Measurements from ENCODE around the gene SH3GLB2. TPM values are rescaled to one million over a fixed set of nuclear protein-coding genes. Genes with fewer than 3 reads are reported as not detected.
"Not testable (repeated sequence)": the region's sequence is repeated elsewhere in the genome, so short reads cannot be mapped to it uniquely, and the experiment has no call there.

The SH3GLB2 gene
- total RNA-seq, 1 experiment from 2014 or later: 80.1 TPM

DNA sequence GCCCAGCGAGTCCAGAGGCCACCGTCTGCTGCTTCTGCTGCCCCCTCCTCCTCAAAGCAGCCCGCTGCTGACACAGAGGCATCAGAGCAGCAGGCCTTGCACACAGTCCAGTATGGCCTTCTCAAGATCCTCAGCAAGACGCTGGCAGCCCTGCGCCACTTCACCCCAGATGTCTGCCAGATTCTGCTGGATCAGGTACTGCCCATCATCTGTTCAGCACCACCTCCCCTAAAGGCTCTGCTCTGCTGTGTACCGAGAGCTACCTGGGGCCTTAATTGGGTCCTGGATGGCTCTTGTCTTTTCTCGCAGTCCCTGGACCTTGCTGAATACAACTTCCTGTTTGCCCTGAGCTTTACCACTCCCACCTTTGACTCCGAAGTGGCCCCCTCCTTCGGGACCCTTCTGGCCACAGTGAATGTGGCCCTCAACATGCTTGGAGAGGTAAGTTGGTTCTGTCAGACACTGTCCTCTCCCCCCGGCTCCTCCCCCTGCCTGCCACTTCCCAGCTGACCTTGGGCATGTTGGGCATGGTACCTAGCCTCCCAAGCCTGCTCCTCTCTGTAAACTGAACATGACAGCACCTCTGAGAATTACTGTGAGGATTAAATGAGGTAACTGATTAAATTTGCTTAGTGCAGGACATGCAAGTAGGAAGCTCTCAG is 22.7 kb downstream of the SH3GLB2 start:
- H3K36me3 ChIP-seq (replicated peaks; ENCODE audit: control insufficient read depth, insufficient read depth, low read length): peaks cover 40% of the 10 kb centered on the region
- H3K27me3 ChIP-seq (ENCODE audit: control insufficient read depth, insufficient read depth, low read length): no peaks in the 10 kb centered on the region
- no peak for DNase-seq
- H3K4me3 ChIP-seq (ENCODE audit: insufficient read depth, low read depth, low read length): no peak overlapping the region

DNA sequence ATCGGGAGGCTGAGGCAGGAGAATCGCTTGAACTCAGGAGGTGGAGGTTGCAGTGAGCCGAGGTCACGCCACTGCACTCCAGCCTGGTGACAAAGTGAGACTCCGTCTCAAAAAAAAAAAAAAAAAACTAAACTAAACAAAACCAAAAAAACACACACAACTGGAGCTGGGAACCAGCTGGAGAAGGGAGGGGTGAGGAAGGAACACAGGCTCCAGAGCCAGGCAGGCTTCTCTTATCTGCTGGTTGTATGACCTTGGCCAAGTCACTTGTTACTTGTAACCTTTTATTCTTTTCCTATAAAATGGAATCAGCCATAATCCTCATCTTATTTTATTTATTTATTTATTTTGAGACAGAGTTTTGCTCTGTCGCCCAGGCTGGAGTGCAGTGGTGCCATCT is 24.0 kb downstream of the SH3GLB2 start:
- DNase-seq; H3K27me3 ChIP-seq (ENCODE audit: control insufficient read depth, insufficient read depth, low read length); H3K4me3 ChIP-seq (ENCODE audit: insufficient read depth, low read depth, low read length): not testable (repeated sequence)
- H3K36me3 ChIP-seq (replicated peaks; ENCODE audit: control insufficient read depth, insufficient read depth, low read length): peaks cover 48% of the 10 kb centered on the region

DNA sequence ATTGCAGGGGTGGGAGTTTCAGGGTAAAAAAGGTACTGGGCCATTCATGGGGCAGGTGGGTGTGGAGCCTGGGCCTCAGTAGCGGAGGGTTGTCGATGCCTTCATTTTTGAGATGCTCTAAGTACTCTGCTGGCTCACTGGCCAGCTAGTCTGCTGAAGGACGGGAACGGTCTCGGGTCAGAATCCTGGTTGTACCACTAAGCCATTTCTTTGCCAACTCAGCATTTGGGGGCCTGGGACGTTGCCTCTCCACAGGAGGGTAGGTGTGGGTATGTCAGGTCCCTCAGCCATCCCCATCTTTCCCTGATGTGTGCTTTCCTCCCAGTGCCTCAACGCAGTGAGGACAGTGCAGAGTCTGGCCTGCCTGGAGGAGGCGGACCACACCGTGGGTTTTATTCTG is 25.1 kb downstream of the SH3GLB2 start:
- DNase-seq: no peak
- Histone ChIP-seq H3K4me3 (ENCODE audit: insufficient read depth, low read depth, low read length) (no peak overlapping the region), H3K27me3 (ENCODE audit: control insufficient read depth, insufficient read depth, low read length) (no peaks in the 10 kb centered on the region), H3K36me3 (replicated peaks; ENCODE audit: control insufficient read depth, insufficient read depth, low read length) (peaks cover 53% of the 10 kb centered on the region)

DNA sequence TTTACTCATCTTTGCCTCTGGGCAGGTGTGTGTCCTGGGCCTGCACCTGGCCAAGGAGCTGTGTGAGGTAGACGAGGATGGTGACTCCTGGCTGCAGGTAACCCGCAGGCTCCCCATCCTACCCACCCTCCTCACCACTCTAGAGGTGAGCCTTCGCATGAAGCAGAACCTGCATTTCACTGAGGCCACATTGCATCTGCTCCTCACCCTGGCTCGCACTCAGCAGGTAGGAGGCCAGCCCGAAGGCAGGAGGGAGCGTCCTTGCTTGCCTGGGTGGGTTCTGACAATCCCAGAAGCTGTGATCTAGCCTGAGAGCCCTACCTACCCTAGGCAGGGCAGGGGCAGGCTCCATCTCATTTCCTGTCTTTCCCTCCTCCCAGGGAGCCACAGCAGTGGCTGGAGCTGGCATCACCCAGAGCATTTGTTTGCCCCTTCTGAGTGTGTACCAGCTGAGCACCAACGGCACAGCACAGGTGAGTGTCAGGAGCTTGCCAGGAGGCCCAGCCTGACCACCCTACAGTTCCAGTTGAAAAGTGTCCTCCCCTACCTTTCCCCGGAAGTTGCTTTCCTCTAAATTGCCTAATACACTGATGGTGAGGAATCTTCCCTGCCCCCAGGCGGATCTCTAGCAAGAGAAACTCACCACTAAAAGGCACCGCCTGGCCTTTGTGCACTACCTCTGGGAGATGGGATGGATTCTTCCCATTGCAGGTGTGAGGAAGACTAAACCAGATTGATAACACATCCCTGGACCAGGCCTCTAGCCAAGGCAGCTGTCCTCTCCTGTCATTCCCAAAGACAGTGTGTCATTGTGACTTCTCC is 26.4 kb downstream of the SH3GLB2 start:
- H3K36me3 ChIP-seq (replicated peaks; ENCODE audit: control insufficient read depth, insufficient read depth, low read length): peaks cover 57% of the 10 kb centered on the region
- H3K27me3 ChIP-seq (ENCODE audit: control insufficient read depth, insufficient read depth, low read length): no peaks in the 10 kb centered on the region
- no peak overlapping the region for H3K4me3 ChIP-seq (ENCODE audit: insufficient read depth, low read depth, low read length)
- no peak for DNase-seq

DNA sequence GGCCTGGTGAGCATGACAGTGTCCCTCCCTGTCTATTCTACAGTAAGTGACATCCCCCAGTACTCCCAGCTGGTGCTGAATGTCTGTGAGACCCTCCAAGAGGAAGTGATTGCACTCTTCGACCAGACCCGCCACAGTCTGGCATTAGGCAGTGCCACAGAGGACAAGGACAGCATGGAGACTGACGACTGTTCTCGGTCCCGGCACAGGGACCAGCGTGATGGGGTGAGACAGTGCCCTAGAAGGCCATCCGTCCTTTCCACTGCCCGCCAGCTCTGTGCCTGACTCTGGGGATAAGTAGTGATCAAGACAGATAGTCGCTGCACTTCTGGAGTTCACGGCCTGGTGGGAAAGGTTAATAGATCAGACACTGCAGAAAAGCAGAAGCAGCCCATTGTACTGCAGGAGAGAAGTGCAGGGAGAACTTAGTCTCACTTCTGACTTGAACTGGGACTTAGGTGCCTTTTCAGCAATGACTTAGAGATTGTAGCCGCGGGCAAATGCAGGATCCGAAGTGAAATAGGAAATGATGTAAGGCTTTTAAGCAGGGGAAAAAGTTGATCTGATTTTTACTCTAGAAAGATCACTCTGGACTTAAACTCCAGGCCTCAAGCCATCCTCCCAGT is 28.4 kb downstream of the SH3GLB2 start:
- DNase-seq: no peak
- Histone ChIP-seq H3K36me3 (replicated peaks; ENCODE audit: control insufficient read depth, insufficient read depth, low read length) (peaks cover 60% of the 10 kb centered on the region), H3K4me3 (ENCODE audit: insufficient read depth, low read depth, low read length) (no peak overlapping the region), H3K27me3 (ENCODE audit: control insufficient read depth, insufficient read depth, low read length) (no peaks in the 10 kb centered on the region)

DNA sequence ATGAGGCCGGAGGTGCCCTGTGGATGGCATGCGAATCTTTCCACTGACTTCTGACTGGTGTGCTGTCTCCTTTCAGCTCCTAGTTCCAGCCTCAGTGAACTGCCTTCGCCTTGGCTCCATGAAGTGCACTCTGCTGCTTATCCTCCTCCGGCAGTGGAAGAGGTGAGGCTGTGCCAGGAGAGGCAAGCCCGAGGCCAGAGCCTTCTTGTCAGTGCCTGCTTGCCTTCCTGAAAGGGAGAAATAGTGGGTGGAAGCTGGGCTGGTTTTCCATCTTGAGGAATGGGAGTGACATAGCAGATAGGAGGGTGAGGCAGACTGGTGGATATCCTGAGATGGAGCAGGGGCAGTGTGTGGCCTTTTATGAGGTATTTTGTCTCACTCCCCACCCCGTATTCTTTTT is 29.7 kb downstream of the SH3GLB2 start:
- H3K36me3 ChIP-seq (replicated peaks; ENCODE audit: control insufficient read depth, insufficient read depth, low read length): peaks cover 71% of the 10 kb centered on the region
- no peak overlapping the region for H3K4me3 ChIP-seq (ENCODE audit: insufficient read depth, low read depth, low read length)
- no peak for DNase-seq
- no peaks in the 10 kb centered on the region for H3K27me3 ChIP-seq (ENCODE audit: control insufficient read depth, insufficient read depth, low read length)

DNA sequence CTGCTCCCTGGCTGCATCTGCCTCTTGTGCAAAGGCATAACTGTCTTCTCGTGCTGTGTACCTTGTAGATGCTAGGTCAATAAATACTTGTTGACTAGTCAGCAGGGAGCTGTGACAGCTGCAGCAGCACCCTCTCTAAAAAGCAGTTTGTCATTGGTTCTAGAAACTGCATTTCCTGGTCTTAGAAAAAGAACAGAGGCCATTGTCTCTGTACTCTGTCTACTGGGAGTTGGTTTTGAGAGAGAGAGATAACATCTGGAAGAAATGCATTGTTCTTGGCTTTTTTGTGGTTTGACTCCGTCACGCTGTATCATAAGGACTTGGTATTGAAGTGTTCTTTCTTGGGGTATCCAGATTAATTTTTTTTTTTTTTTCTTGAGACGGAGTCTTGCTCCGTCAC is 32.3 kb downstream of the SH3GLB2 start:
- Histone ChIP-seq H3K36me3 (replicated peaks; ENCODE audit: control insufficient read depth, insufficient read depth, low read length) (peaks cover 57% of the 10 kb centered on the region), H3K4me3 (ENCODE audit: insufficient read depth, low read depth, low read length) (no peak overlapping the region), H3K27me3 (ENCODE audit: control insufficient read depth, insufficient read depth, low read length) (no peaks in the 10 kb centered on the region)
- DNase-seq: no peak

DNA sequence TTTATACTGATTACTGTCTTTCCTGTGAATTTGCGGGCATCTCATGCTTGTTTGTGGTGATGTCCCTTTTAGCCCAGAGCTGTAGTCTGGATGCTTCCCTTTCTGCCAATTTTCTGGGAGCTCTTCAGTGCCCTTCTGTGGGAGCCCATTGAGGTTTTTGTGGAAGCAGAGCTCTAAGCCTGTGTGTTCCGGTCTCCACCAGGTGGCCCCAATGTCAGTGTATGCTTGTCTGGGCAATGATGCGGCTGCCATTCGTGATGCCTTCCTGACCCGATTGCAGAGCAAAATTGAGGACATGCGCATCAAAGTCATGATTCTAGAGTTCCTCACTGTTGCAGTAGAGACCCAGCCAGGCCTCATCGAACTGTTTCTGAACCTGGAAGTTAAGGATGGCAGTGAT is 35.1 kb downstream of the SH3GLB2 start:
- Histone ChIP-seq H3K4me3 (ENCODE audit: insufficient read depth, low read depth, low read length) (no peak overlapping the region), H3K27me3 (ENCODE audit: control insufficient read depth, insufficient read depth, low read length) (no peaks in the 10 kb centered on the region), H3K36me3 (replicated peaks; ENCODE audit: control insufficient read depth, insufficient read depth, low read length) (peaks cover 45% of the 10 kb centered on the region)
- peak; percentile 58 for DNase-seq

DNA sequence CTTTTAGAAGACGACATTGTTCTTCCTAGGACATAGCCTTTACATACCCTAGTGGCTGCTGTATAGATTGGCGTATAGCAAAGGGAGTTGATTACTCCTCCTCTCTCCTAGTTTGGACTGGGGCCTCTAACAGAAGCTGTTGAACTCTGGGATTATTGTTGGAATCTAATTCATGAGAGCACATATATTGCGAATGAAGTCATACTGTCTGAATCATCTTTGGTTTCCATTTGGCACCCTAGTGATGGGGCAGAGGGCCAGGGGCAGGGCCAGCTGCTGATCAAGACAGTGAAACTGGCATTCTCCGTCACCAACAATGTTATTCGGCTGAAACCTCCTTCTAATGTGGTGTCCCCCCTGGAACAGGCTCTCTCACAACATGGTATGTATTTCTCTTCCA is 40.3 kb downstream of the SH3GLB2 start:
- no peak overlapping the region for H3K4me3 ChIP-seq (ENCODE audit: insufficient read depth, low read depth, low read length)
- no peak for DNase-seq
- H3K27me3 ChIP-seq (ENCODE audit: control insufficient read depth, insufficient read depth, low read length): no peaks in the 10 kb centered on the region
- H3K36me3 ChIP-seq (replicated peaks; ENCODE audit: control insufficient read depth, insufficient read depth, low read length): peaks cover 38% of the 10 kb centered on the region

DNA sequence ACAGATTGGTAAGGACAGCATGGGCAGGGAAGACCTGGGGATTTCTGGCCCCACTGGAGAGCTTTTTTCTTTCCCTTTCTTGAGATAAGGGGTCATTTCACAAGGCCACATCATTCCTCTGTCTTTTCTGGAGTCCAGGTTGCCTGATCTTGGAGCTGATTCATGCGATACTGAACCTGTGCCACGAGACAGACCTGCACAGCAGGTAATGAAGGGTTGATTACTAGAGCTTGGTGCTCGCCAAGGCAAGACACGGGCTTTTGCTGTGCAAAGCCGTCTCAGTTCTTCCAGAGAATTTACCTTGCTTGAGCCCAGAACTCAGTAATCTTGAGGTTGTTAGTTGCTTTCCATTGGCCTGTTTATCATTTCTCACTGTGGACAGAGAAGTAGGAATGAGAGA is 41.5 kb downstream of the SH3GLB2 start:
- H3K27me3 ChIP-seq (ENCODE audit: control insufficient read depth, insufficient read depth, low read length): no peaks in the 10 kb centered on the region
- DNase-seq: no peak
- no peak overlapping the region for H3K4me3 ChIP-seq (ENCODE audit: insufficient read depth, low read depth, low read length)
- H3K36me3 ChIP-seq (replicated peaks; ENCODE audit: control insufficient read depth, insufficient read depth, low read length): peaks cover 41% of the 10 kb centered on the region

DNA sequence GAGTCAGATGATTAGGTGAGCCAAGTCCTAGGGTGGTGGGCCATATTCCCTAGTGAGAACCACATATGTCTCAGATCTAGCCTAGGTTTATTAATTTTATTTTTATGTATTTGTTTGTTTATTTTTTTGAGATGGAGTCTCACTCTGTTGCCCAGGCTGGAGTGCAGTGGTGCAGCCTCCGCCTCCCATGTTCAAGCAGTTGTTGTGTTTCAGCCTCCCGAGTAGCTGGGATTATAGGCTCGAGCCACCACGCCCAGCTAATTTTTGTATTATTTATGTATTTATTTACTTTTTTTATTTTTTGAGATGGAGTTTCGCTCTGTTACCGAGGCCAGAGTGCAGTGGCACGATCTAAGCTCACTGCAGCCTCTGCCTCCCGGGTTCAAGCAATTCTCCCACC is 44.6 kb downstream of the SH3GLB2 start:
- DNase-seq: no peak
- peaks cover 51% of the 10 kb centered on the region for H3K36me3 ChIP-seq (replicated peaks; ENCODE audit: control insufficient read depth, insufficient read depth, low read length)
- no peaks in the 10 kb centered on the region for H3K27me3 ChIP-seq (ENCODE audit: control insufficient read depth, insufficient read depth, low read length)
- H3K4me3 ChIP-seq (ENCODE audit: insufficient read depth, low read depth, low read length): no peak overlapping the region

DNA sequence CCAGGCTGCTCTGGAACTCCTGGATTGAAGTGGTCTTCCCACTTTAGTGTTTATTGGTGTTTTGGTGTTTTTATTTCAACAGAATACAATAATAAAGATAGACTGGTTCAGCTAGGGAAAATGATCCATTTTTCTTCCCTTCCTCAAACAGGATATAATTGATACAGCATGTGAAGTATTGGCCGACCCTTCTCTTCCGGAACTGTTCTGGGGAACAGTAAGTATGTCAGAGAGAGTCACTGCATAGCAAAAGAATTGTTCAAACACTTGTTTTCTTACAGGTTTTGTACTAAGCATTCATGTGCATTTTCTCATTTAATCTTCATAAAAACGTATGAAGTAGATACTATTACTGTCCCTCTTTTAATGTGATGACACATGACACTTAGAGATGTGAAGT is 49.0 kb downstream of the SH3GLB2 start:
- no peaks in the 10 kb centered on the region for H3K27me3 ChIP-seq (ENCODE audit: control insufficient read depth, insufficient read depth, low read length)
- no peak for DNase-seq
- no peak overlapping the region for H3K4me3 ChIP-seq (ENCODE audit: insufficient read depth, low read depth, low read length)
- peaks cover 31% of the 10 kb centered on the region for H3K36me3 ChIP-seq (replicated peaks; ENCODE audit: control insufficient read depth, insufficient read depth, low read length)

DNA sequence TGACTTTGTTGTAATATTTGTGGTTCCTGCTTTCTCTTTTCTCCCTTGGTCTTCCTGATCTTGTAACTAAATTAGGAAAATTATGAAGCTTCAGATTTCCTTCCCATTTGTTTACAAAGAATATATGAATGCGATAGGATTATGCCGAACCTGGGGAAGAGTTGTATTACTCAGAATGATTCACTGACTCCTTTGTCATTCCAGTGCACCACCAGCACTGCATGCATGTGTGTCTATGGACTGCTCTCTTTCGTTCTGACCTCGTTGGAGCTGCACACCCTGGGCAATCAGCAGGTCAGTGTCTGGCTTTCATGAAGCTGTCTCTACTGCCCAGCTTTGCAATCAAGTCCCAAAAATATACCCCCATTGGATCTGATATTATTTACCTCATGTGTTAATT is 55.2 kb downstream of the SH3GLB2 start:
- Histone ChIP-seq H3K36me3 (replicated peaks; ENCODE audit: control insufficient read depth, insufficient read depth, low read length) (peaks cover 24% of the 10 kb centered on the region), H3K27me3 (ENCODE audit: control insufficient read depth, insufficient read depth, low read length) (no peaks in the 10 kb centered on the region), H3K4me3 (ENCODE audit: insufficient read depth, low read depth, low read length) (no peak overlapping the region)
- no peak for DNase-seq

DNA sequence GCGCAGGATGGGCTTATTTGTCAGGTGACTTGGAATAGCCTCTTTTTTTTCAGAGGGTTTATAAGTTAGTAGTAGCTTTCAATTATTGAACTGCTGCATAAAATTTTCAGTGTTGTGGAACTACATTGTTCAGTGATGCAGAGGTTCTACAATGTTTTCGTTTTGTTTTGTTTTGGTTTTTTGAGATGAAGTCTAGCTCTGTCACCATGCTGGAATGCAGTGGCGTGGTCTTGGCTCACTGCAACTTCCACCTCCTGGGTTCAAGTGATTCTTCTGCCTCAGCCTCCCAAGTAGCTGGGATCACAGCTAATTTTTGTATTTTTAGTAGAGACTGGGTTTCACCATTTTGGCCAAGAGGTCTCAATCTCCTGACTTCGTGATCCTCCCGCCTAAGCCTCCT is 58.6 kb downstream of the SH3GLB2 start:
- H3K27me3 ChIP-seq (ENCODE audit: control insufficient read depth, insufficient read depth, low read length): no peaks in the 10 kb centered on the region
- H3K4me3 ChIP-seq (ENCODE audit: insufficient read depth, low read depth, low read length): no peak overlapping the region
- no peak for DNase-seq
- peaks cover 20% of the 10 kb centered on the region for H3K36me3 ChIP-seq (replicated peaks; ENCODE audit: control insufficient read depth, insufficient read depth, low read length)

DNA sequence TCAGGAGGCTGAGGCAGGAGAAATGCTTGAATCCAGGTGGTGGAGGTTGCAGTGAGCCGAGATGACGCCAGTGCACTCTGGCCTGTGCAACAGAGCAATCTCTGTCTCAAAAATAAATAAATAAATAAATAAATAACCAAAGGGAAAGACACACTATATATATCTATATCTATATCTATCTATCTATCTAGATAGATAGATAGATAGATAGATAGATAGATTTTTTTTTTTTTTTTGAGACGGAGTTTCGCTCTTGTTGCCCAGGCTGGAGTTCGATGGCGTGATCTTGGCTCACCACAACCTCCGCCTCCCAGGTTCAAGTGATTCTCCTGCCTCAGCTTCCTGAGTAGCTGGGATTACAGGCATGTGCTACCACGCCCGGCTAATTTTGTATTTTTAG is 66.7 kb downstream of the SH3GLB2 start:
- H3K36me3 ChIP-seq (replicated peaks; ENCODE audit: control insufficient read depth, insufficient read depth, low read length): peaks cover 16% of the 10 kb centered on the region
- H3K27me3 ChIP-seq (ENCODE audit: control insufficient read depth, insufficient read depth, low read length); DNase-seq; H3K4me3 ChIP-seq (ENCODE audit: insufficient read depth, low read depth, low read length): not testable (repeated sequence)
